IMR-90 (cell line): Measurements from ENCODE around the gene MTHFD2. TPM values are rescaled to one million over a fixed set of nuclear protein-coding genes. Genes with fewer than 3 reads are reported as not detected.

Source experiments
- ATAC-seq: fragments of 200-7000 bp; cut with Tn5 transposase; 2 replicates; pipeline ENCODE4 v1.9.1; 2020; ENCODE audit warnings: low read depth, mild to moderate bottlenecking, moderate library complexity
- BruUV-seq: library from RNA; stranded (reverse); fragments of 400-500 nt; replicated peaks from 2 replicates; lab custom pipeline; 2021; lab: Mats Ljungman, UMichigan
- CTCF ChIA-PET: fragments of 300-600 bp; formaldehyde crosslinking; extraction: SDS; loops from one replicate; lab custom pipeline; 2021; ENCODE audit warnings: antibody characterized with exemption; lab: Yijun Ruan, JAX
- POLR2A ChIA-PET: fragments of 300-600 bp; sonication (Branson Sonifier 250); formaldehyde crosslinking; loops from one replicate; lab custom pipeline; 2022; ENCODE audit warnings: antibody characterized with exemption; ENCODE audit not compliant: unreplicated experiment; lab: Charles Lee
- DNase-seq: peaks from one replicate; pipeline ENCODE4 v3.0.0; 2013
- H2AFZ ChIP-seq: replicated peaks from 2 replicates; pipeline ENCODE3; 2013; ENCODE audit warnings: low read length, mild to moderate bottlenecking; ENCODE audit not compliant: poor library complexity
- H2AK5ac ChIP-seq: 2 replicates; pipeline ENCODE4 v1.6.1; 2013; ENCODE audit warnings: low read depth, low read length, inconsistent platforms
- H2AK9ac ChIP-seq: replicated peaks from 2 replicates; pipeline ENCODE3; 2013; ENCODE audit warnings: mild to moderate bottlenecking, low read depth, low read length, moderate library complexity; ENCODE audit not compliant: poor library complexity
- H2BK120ac ChIP-seq: 2 replicates; pipeline ENCODE4 v1.6.1; 2013; ENCODE audit warnings: low read depth, low read length, inconsistent platforms
- H2BK15ac ChIP-seq: 3 replicates; pipeline ENCODE4 v1.6.1; 2013; ENCODE audit warnings: low read depth, low read length, inconsistent platforms
- H2BK20ac ChIP-seq: 2 replicates; pipeline ENCODE4 v1.6.1; 2013; ENCODE audit warnings: low read depth, mild to moderate bottlenecking, inconsistent platforms, low read length, moderate library complexity
- H2BK5ac ChIP-seq: 2 replicates; pipeline ENCODE4 v1.6.1; 2013; ENCODE audit warnings: mild to moderate bottlenecking, low read depth, low read length, inconsistent platforms; ENCODE audit not compliant: poor library complexity, severe bottlenecking
- H3K14ac ChIP-seq: replicated peaks from 2 replicates; pipeline ENCODE4 v1.6.1; 2013; ENCODE audit warnings: low read depth, low read length, inconsistent platforms
- H3K18ac ChIP-seq: 2 replicates; pipeline ENCODE4 v1.6.1; 2013; ENCODE audit warnings: low read depth, low read length, control low read depth
- H3K23ac ChIP-seq: 2 replicates; pipeline ENCODE4 v1.6.1; 2013; ENCODE audit warnings: low read depth, low read length, inconsistent platforms
- H3K27ac ChIP-seq: 2 replicates; pipeline ENCODE4 v1.5.1; 2013; ENCODE audit warnings: mild to moderate bottlenecking, control low read depth, low read length; ENCODE audit not compliant: insufficient read depth
- H3K27me3 ChIP-seq: 2 replicates; pipeline ENCODE4 v1.6.1; 2013; ENCODE audit warnings: low read length; ENCODE audit not compliant: control insufficient read depth, insufficient read depth
- H3K36me3 ChIP-seq: 2 replicates; pipeline ENCODE4 v1.6.1; 2013; ENCODE audit warnings: low read length, mixed read lengths; ENCODE audit not compliant: control insufficient read depth, insufficient read depth
- H3K4ac ChIP-seq: 2 replicates; pipeline ENCODE4 v1.6.1; 2013; ENCODE audit warnings: low read depth, low read length, inconsistent platforms
- H3K4me1 ChIP-seq: 2 replicates; pipeline ENCODE4 v1.6.1; 2013; ENCODE audit warnings: low read length, mixed read lengths; ENCODE audit not compliant: control insufficient read depth, insufficient read depth
- H3K4me2 ChIP-seq: 2 replicates; pipeline ENCODE4 v1.6.1; 2013; ENCODE audit warnings: low read depth, mild to moderate bottlenecking, control low read depth, low read length, moderate library complexity
- H3K4me3 ChIP-seq: 2 replicates; pipeline ENCODE4 v1.5.1; 2013; ENCODE audit warnings: low read depth, mild to moderate bottlenecking, control low read depth, low read length, moderate library complexity; ENCODE audit not compliant: insufficient read depth
- H3K56ac ChIP-seq: 2 replicates; pipeline ENCODE4 v1.6.1; 2013; ENCODE audit warnings: low read length, inconsistent platforms; ENCODE audit not compliant: insufficient read depth; ENCODE audit errors: extremely low read depth
- H3K79me1 ChIP-seq, 2 experiments: 2 replicates each; pipeline ENCODE4 v1.6.1; 2013; ENCODE audit warnings: low read length in 2 of 2, inconsistent platforms in 1 of 2, low read depth in 1 of 2
- H3K9ac ChIP-seq: 2 replicates; pipeline ENCODE4 v1.6.1; 2013; ENCODE audit warnings: low read depth, low read length, control low read depth
- H3K9me1 ChIP-seq: 2 replicates; pipeline ENCODE4 v1.6.1; 2013; ENCODE audit warnings: low read length, inconsistent platforms; ENCODE audit not compliant: insufficient read depth
- H3K9me3 ChIP-seq: 2 replicates; pipeline ENCODE4 v1.6.1; 2013; ENCODE audit warnings: low read length; ENCODE audit not compliant: control insufficient read depth, insufficient read depth
- H4K20me1 ChIP-seq: 2 replicates; pipeline ENCODE4 v1.6.1; 2013; ENCODE audit warnings: low read length, inconsistent platforms; ENCODE audit not compliant: insufficient read depth
- H4K5ac ChIP-seq: 2 replicates; pipeline ENCODE4 v1.6.1; 2013; ENCODE audit warnings: mild to moderate bottlenecking, low read depth, low read length, control low read depth
- H4K8ac ChIP-seq, 2 experiments: 2 replicates each; pipeline ENCODE4 v1.6.1; 2013; ENCODE audit warnings: low read depth in 2 of 2, low read length in 2 of 2, control low read depth in 1 of 2, inconsistent platforms in 1 of 2
- H4K91ac ChIP-seq: 2 replicates; pipeline ENCODE4 v1.6.1; 2013; ENCODE audit warnings: low read depth, low read length, inconsistent platforms; ENCODE audit not compliant: insufficient read depth
- BHLHE40 ChIP-seq: fragments of 150-350 bp; IDR thresholded peaks from 2 replicates; pipeline ENCODE4 v1.6.1; 2016; ENCODE audit warnings: mild to moderate bottlenecking, low read depth, low read length
- CEBPB ChIP-seq: IDR thresholded peaks from 2 replicates; pipeline ENCODE4 v1.6.1; 2012; ENCODE audit warnings: low read depth, low read length, improper control_type of control experiment
- CHD1 ChIP-seq: IDR thresholded peaks from 2 replicates; pipeline ENCODE4 v1.6.1; 2012; ENCODE audit warnings: low read depth, low read length, improper control_type of control experiment
- ELK1 ChIP-seq: fragments of 150-350 bp; IDR thresholded peaks from 2 replicates; pipeline ENCODE4 v1.6.1; 2016; ENCODE audit warnings: low read depth, mild to moderate bottlenecking, low read length, moderate library complexity, borderline replicate concordance
- FOS ChIP-seq: fragments of 150-350 bp; IDR thresholded peaks from 2 replicates; pipeline ENCODE4 v1.6.1; 2016; ENCODE audit warnings: low read depth, low read length
- MAFK ChIP-seq: IDR thresholded peaks from 2 replicates; pipeline ENCODE4 v1.6.1; 2012; ENCODE audit warnings: low read depth, low read length, improper control_type of control experiment
- MXI1 ChIP-seq: IDR thresholded peaks from 2 replicates; pipeline ENCODE4 v1.6.1; 2012; ENCODE audit warnings: low read depth, mild to moderate bottlenecking, low read length, moderate library complexity, borderline replicate concordance
- NFE2L2 ChIP-seq: fragments of 150-350 bp; IDR thresholded peaks from 2 replicates; pipeline ENCODE4 v1.6.1; 2016; ENCODE audit warnings: low read depth, mild to moderate bottlenecking, low read length
- RCOR1 ChIP-seq: IDR thresholded peaks from 2 replicates; pipeline ENCODE4 v1.6.1; 2012; ENCODE audit warnings: mild to moderate bottlenecking, low read length, improper control_type of control experiment; ENCODE audit not compliant: insufficient replicate concordance
- RFX5 ChIP-seq: IDR thresholded peaks from 2 replicates; pipeline ENCODE4 v1.8.0; 2012; ENCODE audit warnings: low read depth, mild to moderate bottlenecking, low read length, moderate library complexity
- SMC3 ChIP-seq: fragments of 150-350 bp; IDR thresholded peaks from 2 replicates; pipeline ENCODE4 v1.6.1; 2016; ENCODE audit warnings: low read depth, mild to moderate bottlenecking, antibody characterized with exemption, low read length, moderate library complexity
- USF2 ChIP-seq: fragments of 150-350 bp; IDR thresholded peaks from 2 replicates; pipeline ENCODE4 v1.6.1; 2017; ENCODE audit warnings: mild to moderate bottlenecking, antibody characterized with exemption, low read length, low read depth
- WGBS, 2 experiments: methylation state at CpG; one replicate each; pipeline versions ENCODE4 v1.1.5 to v1.1.7; 2013; ENCODE audit warnings: missing lambda C conversion rate in 2 of 2; ENCODE audit not compliant: insufficient read length in 1 of 2; ENCODE audit errors: extremely low coverage in 2 of 2; 5-methylcytosine and 5-hydroxymethylcytosine counted together
- dilution Hi-C: fragments of 300-500 bp; cut with HindIII; formaldehyde crosslinking; loops from one replicate; pipeline ENCODE4 v1.14.3; 2018; ENCODE audit warnings: low sequenced_read_pairs; ENCODE audit not compliant: unreplicated experiment
- in situ Hi-C: fragments of 300-500 bp; cut with MboI; formaldehyde crosslinking; loops from 3 replicates; pipeline ENCODE4 v1.14.3; 2019; ENCODE audit warnings: low sequenced_read_pairs, inconsistent platforms, mixed read lengths
- intact Hi-C: fragments of 100-400 bp; cut with micrococcal nuclease; formaldehyde crosslinking; loops from 2 replicates; pipeline ENCODE4 v1.10.0; 2022
- polyA plus RNA-seq, 3 experiments: library from polyadenylated mRNA; depleted of rRNA; stranded (reverse); fragments of >200 nt; gene quantifications; 2 replicates each; pipeline ENCODE4 v1.2.3, GENCODE V29; 2012; ENCODE audit warnings: low replicate concordance in 1 of 3
- total RNA-seq: library from RNA; depleted of rRNA; stranded (reverse); fragments of >200 nt; gene quantifications from 2 replicates; pipeline ENCODE4 v1.2.3, GENCODE V29; 2012
- TF ChIP-seq, protein P1 (sequence below): conservative IDR thresholded peaks from 2 replicates; pipeline ENCODE4 v1.5.1; 2012; ENCODE audit warnings: mild to moderate bottlenecking, low read depth, low read length, improper control_type of control experiment

Gene MTHFD2
- total and polyA plus RNA-seq, 2 of the 4 experiments (the other 2 are of a cell fraction) = 66.8 to 122 TPM

GRCh38 chr2:74155830-74156229 is 42.6 kb upstream of the MTHFD2 start:
- no peak overlapping the region for H3K56ac ChIP-seq
- TF ChIP-seq ELK1 (no peak), CEBPB (no peak), FOS (no peak), RCOR1 (no peak), RFX5 (no peak), MAFK (no peak), CHD1 (no peak), BHLHE40 (no peak), NFE2L2 (no peak), USF2 (no peak), MXI1 (no peak), SMC3 (no peak)
- TF ChIP-seq, protein P1, sequence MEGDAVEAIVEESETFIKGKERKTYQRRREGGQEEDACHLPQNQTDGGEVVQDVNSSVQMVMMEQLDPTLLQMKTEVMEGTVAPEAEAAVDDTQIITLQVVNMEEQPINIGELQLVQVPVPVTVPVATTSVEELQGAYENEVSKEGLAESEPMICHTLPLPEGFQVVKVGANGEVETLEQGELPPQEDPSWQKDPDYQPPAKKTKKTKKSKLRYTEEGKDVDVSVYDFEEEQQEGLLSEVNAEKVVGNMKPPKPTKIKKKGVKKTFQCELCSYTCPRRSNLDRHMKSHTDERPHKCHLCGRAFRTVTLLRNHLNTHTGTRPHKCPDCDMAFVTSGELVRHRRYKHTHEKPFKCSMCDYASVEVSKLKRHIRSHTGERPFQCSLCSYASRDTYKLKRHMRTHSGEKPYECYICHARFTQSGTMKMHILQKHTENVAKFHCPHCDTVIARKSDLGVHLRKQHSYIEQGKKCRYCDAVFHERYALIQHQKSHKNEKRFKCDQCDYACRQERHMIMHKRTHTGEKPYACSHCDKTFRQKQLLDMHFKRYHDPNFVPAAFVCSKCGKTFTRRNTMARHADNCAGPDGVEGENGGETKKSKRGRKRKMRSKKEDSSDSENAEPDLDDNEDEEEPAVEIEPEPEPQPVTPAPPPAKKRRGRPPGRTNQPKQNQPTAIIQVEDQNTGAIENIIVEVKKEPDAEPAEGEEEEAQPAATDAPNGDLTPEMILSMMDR = no peak
- H4K91ac ChIP-seq = no peak overlapping the region
- no peak overlapping the region for H2AK9ac ChIP-seq
- no peak overlapping the region for H3K14ac ChIP-seq
- H4K5ac ChIP-seq = no peak overlapping the region
- H3K4ac ChIP-seq = no peak overlapping the region
- no peak overlapping the region for H2BK5ac ChIP-seq
- ATAC-seq (no peak), DNase-seq (no peak)
- H3K9me1 ChIP-seq = no peaks in the 10 kb centered on the region
- H4K20me1 ChIP-seq = peaks cover 3% of the 10 kb centered on the region; the same call in 1 of the 2 replicates
- H3K9ac ChIP-seq = no peak overlapping the region
- no peaks in the 10 kb centered on the region for H3K27me3 ChIP-seq
- dilution Hi-C loops (no loop called here), in situ Hi-C loops (no loop called here), intact Hi-C loops (no loop called here)
- H2BK120ac ChIP-seq = no peak overlapping the region
- no peak overlapping the region for H2BK20ac ChIP-seq
- no peak overlapping the region for H2AK5ac ChIP-seq
- no peak overlapping the region for H3K4me3 ChIP-seq
- peaks cover 13 to 33% of the 10 kb centered on the region in 2 experiments for H3K79me1 ChIP-seq
- WGBS, 2 experiments = no CpG with 5 or more reads among the region's 3 CpGs
- no peaks in the 10 kb centered on the region for H3K4me1 ChIP-seq
- POLR2A ChIA-PET = no interaction called here
- no peak overlapping the region for H3K23ac ChIP-seq
- H4K8ac ChIP-seq = no peak overlapping the region
- no peak overlapping the region for H3K27ac ChIP-seq
- no peak overlapping the region for H2AFZ ChIP-seq
- H3K4me2 ChIP-seq = no peak overlapping the region
- peaks cover 34% of the 10 kb centered on the region for H3K36me3 ChIP-seq
- no TSS peak for BruUV-seq
- no peak overlapping the region for H3K18ac ChIP-seq
- H3K9me3 ChIP-seq = no peaks in the 10 kb centered on the region
- H2BK15ac ChIP-seq = no peak overlapping the region
- CTCF ChIA-PET = no interaction called here
